Left ventricle myocardium inferior (tissue), 1 donor: ENCODE measurements around the gene RAB11A. TPM values are rescaled to one million over a fixed set of nuclear protein-coding genes. Genes with fewer than 3 reads are reported as not detected.
A peak's percentile ranks its signal among the peaks of the same experiment; 100 is the strongest.

Experiments used
- DNase-seq: peaks from one replicate; pipeline ENCODE4 v3.0.0-alpha.2; 2020
- H3K27ac ChIP-seq: fragments of 200-600 bp; replicated peaks from 2 replicates; pipeline ENCODE4 v1.8.0; 2021
- H3K27me3 ChIP-seq: fragments of 200-600 bp; 2 replicates; pipeline ENCODE4 v1.8.0; 2021; ENCODE audit warnings: low read depth
- H3K36me3 ChIP-seq: fragments of 200-600 bp; 2 replicates; pipeline ENCODE4 v1.8.0; 2021
- H3K4me1 ChIP-seq: fragments of 200-600 bp; 2 replicates; pipeline ENCODE4 v1.8.0; 2021
- H3K4me3 ChIP-seq: fragments of 200-600 bp; 2 replicates; pipeline ENCODE4 v1.8.0; 2021; ENCODE audit warnings: mild to moderate bottlenecking, moderate library complexity
- H3K9me3 ChIP-seq: fragments of 200-600 bp; replicated peaks from 2 replicates; pipeline ENCODE4 v1.8.0; 2021
- intact Hi-C: fragments of 100-400 bp; cut with micrococcal nuclease; formaldehyde crosslinking; loops from one replicate; pipeline ENCODE4 v1.11.0; 2022
- total RNA-seq: library from RNA; stranded (reverse); fragmentation: NEBNext Ultra II Directional; extraction: Animal tissue kit (Norgen Biotek cat#: 25700); gene quantifications from one replicate; pipeline ENCODE4 v1.2.1, GENCODE V29; 2021
- TF ChIP-seq, protein P1 (sequence below): fragments of 200-600 bp; IDR thresholded peaks from 2 replicates; pipeline ENCODE4 v1.8.0; 2021; ENCODE audit warnings: antibody characterized with exemption, mild to moderate bottlenecking, borderline replicate concordance
- donor health status: DM: no; HTN: yes; CAD: no; lungs with severe emphysema.

RAB11A gene
- total RNA-seq, 1 donor from 2014 or later = 146 TPM

DNA sequence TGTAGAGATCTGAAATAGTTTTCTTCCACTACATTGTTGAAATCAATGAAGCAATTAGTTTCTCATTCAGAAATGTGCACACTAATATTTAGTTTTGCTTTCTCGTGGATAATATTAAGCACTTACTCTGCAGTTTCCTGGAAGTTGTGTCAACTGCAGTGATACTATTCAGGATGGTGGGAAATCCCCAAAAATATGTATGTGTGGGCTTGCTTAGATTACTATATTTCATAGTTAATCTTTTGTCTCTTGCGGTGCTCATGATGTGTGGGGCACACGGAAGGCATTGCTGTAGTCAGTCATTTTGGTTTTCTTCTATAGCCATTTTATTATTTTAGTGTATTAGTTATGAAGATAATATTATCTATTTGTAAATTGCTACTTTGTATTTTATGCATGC, 19.7 kb downstream of the RAB11A start:
- intact Hi-C loops = no loop called here
- TF ChIP-seq, protein P1, sequence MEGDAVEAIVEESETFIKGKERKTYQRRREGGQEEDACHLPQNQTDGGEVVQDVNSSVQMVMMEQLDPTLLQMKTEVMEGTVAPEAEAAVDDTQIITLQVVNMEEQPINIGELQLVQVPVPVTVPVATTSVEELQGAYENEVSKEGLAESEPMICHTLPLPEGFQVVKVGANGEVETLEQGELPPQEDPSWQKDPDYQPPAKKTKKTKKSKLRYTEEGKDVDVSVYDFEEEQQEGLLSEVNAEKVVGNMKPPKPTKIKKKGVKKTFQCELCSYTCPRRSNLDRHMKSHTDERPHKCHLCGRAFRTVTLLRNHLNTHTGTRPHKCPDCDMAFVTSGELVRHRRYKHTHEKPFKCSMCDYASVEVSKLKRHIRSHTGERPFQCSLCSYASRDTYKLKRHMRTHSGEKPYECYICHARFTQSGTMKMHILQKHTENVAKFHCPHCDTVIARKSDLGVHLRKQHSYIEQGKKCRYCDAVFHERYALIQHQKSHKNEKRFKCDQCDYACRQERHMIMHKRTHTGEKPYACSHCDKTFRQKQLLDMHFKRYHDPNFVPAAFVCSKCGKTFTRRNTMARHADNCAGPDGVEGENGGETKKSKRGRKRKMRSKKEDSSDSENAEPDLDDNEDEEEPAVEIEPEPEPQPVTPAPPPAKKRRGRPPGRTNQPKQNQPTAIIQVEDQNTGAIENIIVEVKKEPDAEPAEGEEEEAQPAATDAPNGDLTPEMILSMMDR = no peak
- Histone ChIP-seq H3K27ac (no peak overlapping the region), H3K27me3 (no peaks in the 10 kb centered on the region), H3K9me3 (no peaks in the 10 kb centered on the region), H3K4me1 (peaks cover 15% of the 10 kb centered on the region), H3K4me3 (no peak overlapping the region), H3K36me3 (peaks cover 73% of the 10 kb centered on the region)
- DNase-seq = no peak

DNA sequence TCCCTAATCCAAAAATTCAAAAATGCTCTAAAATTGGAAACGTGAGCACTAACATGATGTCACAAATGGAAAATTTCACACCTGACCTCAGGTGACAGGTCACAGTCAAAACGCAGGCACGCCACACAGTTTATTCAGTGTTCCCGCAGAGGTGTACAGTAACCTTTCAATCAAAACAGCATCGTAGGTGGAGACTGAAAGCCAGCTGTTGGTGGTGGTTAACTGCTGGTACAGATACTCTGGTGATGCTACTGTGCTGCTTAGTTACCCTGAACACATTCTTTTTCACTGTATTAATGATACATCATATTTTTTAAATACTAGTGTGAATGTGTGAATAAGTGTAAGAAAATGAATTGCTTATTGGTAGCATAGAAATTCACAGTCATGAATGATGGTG, 23.8 kb downstream of the RAB11A start:
- no peak for DNase-seq
- Histone ChIP-seq H3K9me3 (no peaks in the 10 kb centered on the region), H3K27ac (no peak overlapping the region), H3K4me3 (no peak overlapping the region), H3K27me3 (no peaks in the 10 kb centered on the region), H3K4me1 (peaks cover 9% of the 10 kb centered on the region), H3K36me3 (peaks cover 62% of the 10 kb centered on the region)
- TF ChIP-seq, protein P1 = no peak
- intact Hi-C loops = no loop called here

DNA sequence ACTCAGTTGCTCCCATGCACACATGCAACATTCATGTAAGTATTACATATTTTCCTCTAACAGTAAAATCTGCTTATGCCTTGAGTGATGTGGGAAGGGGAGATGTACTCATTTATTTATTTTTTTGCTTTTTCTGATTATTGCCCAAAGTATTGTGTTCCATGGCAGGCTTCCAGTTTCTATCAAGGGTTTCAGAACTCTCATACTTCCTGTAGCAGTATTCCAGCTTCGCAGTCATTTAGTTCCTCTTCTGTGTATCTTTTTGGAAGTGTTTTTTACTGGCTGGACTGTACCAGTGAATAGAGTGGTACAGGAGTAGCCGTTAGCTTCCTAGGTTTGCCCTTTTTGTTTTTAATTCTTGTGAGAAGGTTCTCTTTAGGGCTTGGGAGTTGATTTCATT, 26.9 kb downstream of the RAB11A start:
- TF ChIP-seq, protein P1 = no peak
- H3K36me3 ChIP-seq = peaks cover 68% of the 10 kb centered on the region

GRCh38 chr15:65900488-65900887, 31.2 kb downstream of the RAB11A start:
- Histone ChIP-seq H3K27me3 (no peaks in the 10 kb centered on the region), H3K27ac (no peak overlapping the region), H3K4me3 (no peak overlapping the region), H3K36me3 (peaks cover 71% of the 10 kb centered on the region), H3K9me3 (no peaks in the 10 kb centered on the region), H3K4me1 (peaks cover 45% of the 10 kb centered on the region)
- TF ChIP-seq, protein P1 = no peak
- no peak for DNase-seq
- intact Hi-C loops = no loop called here

More for the DNA sequence above, 26.9 kb downstream of the RAB11A start:
- Histone ChIP-seq H3K27me3 (no peaks in the 10 kb centered on the region), H3K27ac (no peak overlapping the region), H3K4me3 (no peak overlapping the region), H3K4me1 (peaks cover 11% of the 10 kb centered on the region), H3K9me3 (no peaks in the 10 kb centered on the region)
- intact Hi-C loops = no loop called here
- no peak for DNase-seq

DNA sequence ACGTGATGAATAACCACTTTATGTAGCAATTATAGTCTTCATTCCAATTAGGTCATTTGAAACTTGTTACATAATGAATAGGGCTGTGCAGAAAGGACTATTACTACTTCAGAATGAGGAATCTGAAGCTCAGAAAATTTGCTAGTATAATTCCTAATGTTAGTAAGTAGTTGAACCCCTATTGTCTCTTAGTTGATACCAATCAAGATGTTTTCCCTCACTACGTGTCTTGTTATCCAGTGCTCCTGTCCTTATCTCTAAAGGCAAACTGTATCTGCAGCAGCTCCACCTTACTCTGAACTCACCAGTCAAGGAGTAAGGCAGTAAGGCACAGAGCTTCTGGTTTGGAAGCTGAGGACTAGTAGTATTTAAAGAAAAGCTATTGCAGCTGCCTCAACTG, 32.0 kb downstream of the RAB11A start:
- Histone ChIP-seq H3K36me3 (peaks cover 72% of the 10 kb centered on the region), H3K4me1 (peaks cover 39% of the 10 kb centered on the region), H3K9me3 (no peaks in the 10 kb centered on the region), H3K4me3 (no peak overlapping the region), H3K27me3 (no peaks in the 10 kb centered on the region), H3K27ac (peak overlapping the region; percentile 24)
- no peak for DNase-seq
- intact Hi-C loops = no loop called here
- TF ChIP-seq, protein P1 = no peak

- Histone ChIP-seq H3K4me1 (peaks cover 36% of the 10 kb centered on the region), H3K9me3 (no peaks in the 10 kb centered on the region), H3K4me3 (no peak overlapping the region), H3K27ac (peak overlapping the region; percentile 24), H3K36me3 (peaks cover 70% of the 10 kb centered on the region), H3K27me3 (no peaks in the 10 kb centered on the region)
- no peak for DNase-seq
- intact Hi-C loops = no loop called here
- TF ChIP-seq, protein P1 = no peak
Observed at GRCh38 chr15:65901836-65902235, 32.5 kb downstream of the RAB11A start.
